GM10266 (cell line): Measurements from ENCODE around the gene CCDC91.

Experiments used
- DNase-seq: peaks from one replicate; pipeline ENCODE4 v3.0.0; 2012; ENCODE audit errors: extremely low spot score
- CTCF ChIP-seq: IDR thresholded peaks from 2 replicates; pipeline ENCODE4 v1.5.1; 2012; ENCODE audit warnings: mild to moderate bottlenecking, low read depth; ENCODE audit not compliant: control insufficient read depth, insufficient read depth; ENCODE audit errors: missing control alignments

CCDC91 gene

GRCh38 chr12:28443337-28443736, 253.1 kb downstream of the CCDC91 start:
- no peak for DNase-seq
- TF ChIP-seq CTCF, result no peak

GRCh38 chr12:28446031-28446430, 255.8 kb downstream of the CCDC91 start:
- no peak for DNase-seq
- TF ChIP-seq CTCF, result no peak

- DNase-seq, result no peak
- TF ChIP-seq CTCF, result no peak
Observed at GRCh38 chr12:28453686-28454085, 263.4 kb downstream of the CCDC91 start.

GRCh38 chr12:28456934-28457710, 266.9 kb downstream of the CCDC91 start:
- DNase-seq, result no peak
- no peak for TF ChIP-seq CTCF

- DNase-seq, result no peak
- TF ChIP-seq CTCF, result no peak
Observed at GRCh38 chr12:28457785-28458184, 267.5 kb downstream of the CCDC91 start.

- no peak for DNase-seq
- TF ChIP-seq CTCF, result no peak
Observed at GRCh38 chr12:28459481-28459880, 269.2 kb downstream of the CCDC91 start.

GRCh38 chr12:28460420-28461130, 270.3 kb downstream of the CCDC91 start:
- no peak for TF ChIP-seq CTCF
- no peak for DNase-seq
